A549 (cell line): ENCODE measurements around the gene ARHGEF3. TPM values are rescaled to one million over a fixed set of nuclear protein-coding genes. Genes with fewer than 3 reads are reported as not detected.

Source experiments
- ATAC-seq, 2 experiments: fragments of 200-7000 bp in 1 of 2; fragments of >200 bp in 1 of 2; cut with Nextera tagmentation in 1 of 2; cut with Tn5 transposase in 1 of 2; 3 replicates each; pipeline versions ENCODE4 v1.8.0 to v1.9.1; 2018 to 2020; ENCODE audit warnings: mild to moderate bottlenecking in 1 of 2, moderate library complexity in 1 of 2
- CTCF ChIA-PET: fragments of 300-600 bp; sonication (Branson Sonifier 250); formaldehyde crosslinking; extraction: SDS; loops from one replicate; lab custom pipeline; 2021; ENCODE audit warnings: antibody characterized with exemption, inconsistent platforms; lab: Yijun Ruan, JAX
- POLR2A ChIA-PET: fragments of 350-600 bp; formaldehyde crosslinking; extraction: SDS; loops from one replicate; lab custom pipeline; 2021; ENCODE audit warnings: antibody characterized with exemption, inconsistent platforms; lab: Yijun Ruan, JAX
- DNase-seq, 2 experiments: peaks; one replicate each; pipeline versions ENCODE4 v3.0.0 to v3.0.0-alpha.2; 2011 to 2016; ENCODE audit warnings: low read depth in 1 of 2, low spot score in 1 of 2
- FAIRE-seq: peaks from 2 replicates; lab custom pipeline; 2011; peaks lifted over from hg19 to GRCh38; lab: Jason Lieb, UNC
- H3K27ac ChIP-seq, 2 experiments: fragments of >200 bp; sonication (Bioruptor Twin); formaldehyde crosslinking; 3 replicates each; pipeline ENCODE4 v1.5.1; 2016 to 2017
- H3K4me1 ChIP-seq: fragments of >200 bp; sonication (Bioruptor Twin); formaldehyde crosslinking; 3 replicates; pipeline ENCODE4 v1.6.1; 2016
- H3K4me2 ChIP-seq: fragments of >200 bp; sonication (Bioruptor Twin); formaldehyde crosslinking; 3 replicates; pipeline ENCODE4 v1.6.1; 2016
- H3K4me3 ChIP-seq: fragments of >200 bp; sonication (Bioruptor Twin); formaldehyde crosslinking; 3 replicates; pipeline ENCODE4 v1.5.1; 2016
- H3K9me3 ChIP-seq: fragments of >200 bp; sonication (Bioruptor Twin); formaldehyde crosslinking; 3 replicates; pipeline ENCODE4 v1.6.1; 2016
- CBX2 ChIP-seq: fragments of 200-600 bp; sonication (generic); IDR thresholded peaks from 2 replicates; pipeline ENCODE4 v1.6.1; 2016; ENCODE audit warnings: low read depth, mild to moderate bottlenecking, borderline replicate concordance
- CBX8 ChIP-seq: fragments of 200-600 bp; sonication (generic); IDR thresholded peaks from 2 replicates; pipeline ENCODE4 v1.6.1; 2016
- CHD2 ChIP-seq: fragments of 150-350 bp; IDR thresholded peaks from 2 replicates; pipeline ENCODE4 v1.6.1; 2014; ENCODE audit warnings: low read length; ENCODE audit not compliant: partially characterized antibody
- CTCF ChIP-seq: fragments of >200 bp; sonication (Bioruptor Twin); formaldehyde crosslinking; IDR thresholded peaks from 3 replicates; pipeline ENCODE4 v1.5.1; 2016
- EHMT2 ChIP-seq: fragments of 200-600 bp; sonication (generic); IDR thresholded peaks from 2 replicates; pipeline ENCODE4 v1.6.1; 2016; ENCODE audit warnings: antibody characterized with exemption, low read depth, mild to moderate bottlenecking, moderate library complexity
- HOXB13 ChIP-seq: fragments of 250-450 bp; sonication (Bioruptor Pico); IDR thresholded peaks from 2 replicates; pipeline ENCODE4 v1.5.0; 2020; ENCODE audit warnings: low read depth, mild to moderate bottlenecking, moderate library complexity
- JUN ChIP-seq, 2 experiments: fragments of >200 bp; sonication (Bioruptor Twin); formaldehyde crosslinking; IDR thresholded peaks; 2 replicates in 1 of 2; 3 replicates in 1 of 2; pipeline ENCODE4 v1.6.1; 2016 to 2017
- KDM5A ChIP-seq: fragments of 200-600 bp; sonication (generic); IDR thresholded peaks from 2 replicates; pipeline ENCODE4 v1.6.1; 2016; ENCODE audit warnings: antibody characterized with exemption, mild to moderate bottlenecking
- NFE2L2 ChIP-seq: fragments of 150-350 bp; conservative IDR thresholded peaks from 2 replicates; pipeline ENCODE4 v1.6.1; 2014; ENCODE audit warnings: low read length
- PBX3 ChIP-seq: IDR thresholded peaks from 2 replicates; pipeline ENCODE4 v1.6.1; 2012
- PHF8 ChIP-seq: fragments of 200-600 bp; sonication (generic); IDR thresholded peaks from 2 replicates; pipeline ENCODE4 v1.6.1; 2016; ENCODE audit warnings: low read depth, mild to moderate bottlenecking, antibody characterized with exemption, moderate library complexity, borderline replicate concordance
- RAD21 ChIP-seq, 2 experiments: fragments of >200 bp in 1 of 2; sonication (Bioruptor Twin) in 1 of 2; formaldehyde crosslinking in 1 of 2; IDR thresholded peaks in 1 of 2; conservative IDR thresholded peaks in 1 of 2; 2 replicates in 1 of 2; 3 replicates in 1 of 2; pipeline ENCODE4 v1.6.1; 2012 to 2018; ENCODE audit warnings: inconsistent platforms in 1 of 2
- RCOR1 ChIP-seq: fragments of 150-350 bp; IDR thresholded peaks from 2 replicates; pipeline ENCODE4 v1.6.1; 2014; ENCODE audit warnings: antibody characterized with exemption, low read length, low read depth
- RFX5 ChIP-seq: fragments of 450-650 bp; IDR thresholded peaks from 2 replicates; pipeline ENCODE4 v1.7.1; 2014; ENCODE audit warnings: antibody characterized with exemption, mild to moderate bottlenecking, moderate library complexity
- SREBF2 ChIP-seq: fragments of 450-650 bp; IDR thresholded peaks from 2 replicates; pipeline ENCODE4 v1.6.1; 2014; ENCODE audit warnings: mild to moderate bottlenecking, moderate library complexity
- TFCP2L1 ChIP-seq: fragments of 250-450 bp; sonication (Bioruptor Pico); IDR thresholded peaks from 2 replicates; pipeline ENCODE4 v1.5.0; 2021; ENCODE audit warnings: mild to moderate bottlenecking
- TP53 ChIP-seq: fragments of 250-450 bp; sonication (Bioruptor Pico); IDR thresholded peaks from 2 replicates; pipeline ENCODE4 v1.5.0; 2021; ENCODE audit warnings: mild to moderate bottlenecking, moderate library complexity
- ZC3H11A ChIP-seq: fragments of 450-650 bp; IDR thresholded peaks from 2 replicates; pipeline ENCODE4 v1.6.1; 2014; ENCODE audit warnings: antibody characterized with exemption, mild to moderate bottlenecking
- ZFP36 ChIP-seq: fragments of 450-650 bp; IDR thresholded peaks from 2 replicates; pipeline ENCODE4 v1.6.1; 2014; ENCODE audit warnings: borderline replicate concordance; ENCODE audit not compliant: partially characterized antibody
- WGBS: methylation state at CpG from one replicate; pipeline ENCODE4 v1.1.6; 2017; ENCODE audit errors: missing lambda C conversion rate; 5-methylcytosine and 5-hydroxymethylcytosine counted together
- polyA plus RNA-seq, 4 experiments: library from polyadenylated mRNA; depleted of rRNA in 3 of 4; stranded (reverse); fragments of >200 nt; fragmentation: RNase III in 1 of 4; extraction: RNeasy Plus Mini Kit Qiagen cat#74134 plus additional on column Dnase treatment in 1 of 4; gene quantifications; 2 replicates in 3 of 4; 3 replicates in 1 of 4; pipeline ENCODE4 v1.2.3, GENCODE V29; 2011 to 2017
- TF ChIP-seq, protein P1 (sequence below): IDR thresholded peaks from 2 replicates; pipeline ENCODE4 v1.6.1; 2012
- TF ChIP-seq, protein P2 (sequence below): fragments of 250-450 bp; sonication (Bioruptor Pico); IDR thresholded peaks from 2 replicates; pipeline ENCODE4 v1.5.0; 2021; ENCODE audit warnings: mild to moderate bottlenecking, moderate library complexity, borderline replicate concordance
- TF ChIP-seq, protein P3 (sequence below): fragments of 250-450 bp; sonication (Bioruptor Pico); IDR thresholded peaks from 2 replicates; pipeline ENCODE4 v1.5.0; 2020; ENCODE audit warnings: low read depth, mild to moderate bottlenecking, moderate library complexity

The ARHGEF3 gene
- polyA plus RNA-seq, 2 of the 4 experiments (the other 2 are of a cell fraction) = 7.3 to 10.6 TPM

DNA sequence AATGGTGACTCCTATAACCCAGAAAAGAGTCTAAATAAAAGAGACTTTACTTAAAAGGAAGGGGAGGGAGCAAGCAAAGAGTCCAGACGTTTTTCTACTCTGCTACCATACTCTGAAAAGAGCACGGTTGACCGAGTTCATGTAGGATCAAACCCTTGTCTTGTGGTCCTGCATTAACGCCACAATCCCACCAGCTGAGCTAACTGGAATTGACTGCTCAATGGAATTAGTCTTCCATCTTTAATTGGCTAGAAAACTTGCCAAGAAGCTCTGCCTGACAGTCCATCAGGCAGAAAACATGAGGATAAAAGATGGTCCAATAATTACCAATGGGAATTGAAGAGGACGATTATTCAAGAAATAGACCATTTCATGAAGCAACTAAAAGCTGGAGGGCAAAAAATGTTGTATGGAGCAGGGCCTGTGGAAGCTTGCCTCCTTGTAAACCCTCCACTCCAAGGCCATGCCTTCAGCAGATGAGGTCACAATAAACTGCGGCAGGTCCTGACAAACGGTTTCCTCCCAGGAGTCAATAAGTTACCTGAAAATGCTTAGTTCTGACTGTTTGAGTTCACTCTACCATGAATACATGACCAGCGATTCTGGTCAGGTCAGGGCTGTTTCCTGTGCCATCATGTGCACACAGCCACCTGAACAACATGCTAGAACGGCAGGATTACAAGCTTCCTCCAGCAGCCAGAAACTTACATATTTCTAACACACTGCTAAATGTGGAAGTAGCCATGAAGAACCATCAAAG is 35.6 kb upstream of the ARHGEF3 start:
- TF ChIP-seq TP53 (CRISPR knock-in tag) = no peak
- TF ChIP-seq, protein P1, sequence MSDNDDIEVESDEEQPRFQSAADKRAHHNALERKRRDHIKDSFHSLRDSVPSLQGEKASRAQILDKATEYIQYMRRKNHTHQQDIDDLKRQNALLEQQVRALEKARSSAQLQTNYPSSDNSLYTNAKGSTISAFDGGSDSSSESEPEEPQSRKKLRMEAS = no peak
- no peak for TF ChIP-seq RFX5
- no peak for TF ChIP-seq CTCF
- TF ChIP-seq HOXB13 (CRISPR knock-in tag) = no peak
- no peak for TF ChIP-seq PHF8
- TF ChIP-seq ZC3H11A = no peak
- TF ChIP-seq CHD2 = no peak
- TF ChIP-seq ZFP36 = no peak
- TF ChIP-seq RAD21 (conservative IDR thresholded peaks at IDR 0.05 in 1 of 2, IDR thresholded peaks at IDR 0.05 in 1 of 2) = no peak
- no peak for TF ChIP-seq JUN (IDR thresholded peaks at IDR 0.05)
- no peak for TF ChIP-seq PBX3
- no peak for TF ChIP-seq NFE2L2
- TF ChIP-seq RCOR1 = no peak
- TF ChIP-seq, protein P2, sequence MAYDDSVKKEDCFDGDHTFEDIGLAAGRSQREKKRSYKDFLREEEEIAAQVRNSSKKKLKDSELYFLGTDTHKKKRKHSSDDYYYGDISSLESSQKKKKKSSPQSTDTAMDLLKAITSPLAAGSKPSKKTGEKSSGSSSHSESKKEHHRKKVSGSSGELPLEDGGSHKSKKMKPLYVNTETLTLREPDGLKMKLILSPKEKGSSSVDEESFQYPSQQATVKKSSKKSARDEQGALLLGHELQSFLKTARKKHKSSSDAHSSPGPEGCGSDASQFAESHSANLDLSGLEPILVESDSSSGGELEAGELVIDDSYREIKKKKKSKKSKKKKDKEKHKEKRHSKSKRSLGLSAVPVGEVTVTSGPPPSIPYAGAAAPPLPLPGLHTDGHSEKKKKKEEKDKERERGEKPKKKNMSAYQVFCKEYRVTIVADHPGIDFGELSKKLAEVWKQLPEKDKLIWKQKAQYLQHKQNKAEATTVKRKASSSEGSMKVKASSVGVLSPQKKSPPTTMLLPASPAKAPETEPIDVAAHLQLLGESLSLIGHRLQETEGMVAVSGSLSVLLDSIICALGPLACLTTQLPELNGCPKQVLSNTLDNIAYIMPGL = no peak
- POLR2A ChIA-PET = no interaction called here
- Histone ChIP-seq H3K27ac (no peak overlapping the region), H3K4me1 (peaks cover 35% of the 10 kb centered on the region), H3K9me3 (no peaks in the 10 kb centered on the region), H3K4me2 (no peak overlapping the region), H3K4me3 (no peak overlapping the region)
- no peak for FAIRE-seq
- WGBS = 81% methylated on average over 9 of the region's 9 CpGs
- ATAC-seq = no peak
- no peak for DNase-seq
- CTCF ChIA-PET = interaction anchor here (1.7 kb wide), 1 partner anchor 342 kb away, joined by 3 read pairs; no protein-coding TSS in a partner anchor

DNA sequence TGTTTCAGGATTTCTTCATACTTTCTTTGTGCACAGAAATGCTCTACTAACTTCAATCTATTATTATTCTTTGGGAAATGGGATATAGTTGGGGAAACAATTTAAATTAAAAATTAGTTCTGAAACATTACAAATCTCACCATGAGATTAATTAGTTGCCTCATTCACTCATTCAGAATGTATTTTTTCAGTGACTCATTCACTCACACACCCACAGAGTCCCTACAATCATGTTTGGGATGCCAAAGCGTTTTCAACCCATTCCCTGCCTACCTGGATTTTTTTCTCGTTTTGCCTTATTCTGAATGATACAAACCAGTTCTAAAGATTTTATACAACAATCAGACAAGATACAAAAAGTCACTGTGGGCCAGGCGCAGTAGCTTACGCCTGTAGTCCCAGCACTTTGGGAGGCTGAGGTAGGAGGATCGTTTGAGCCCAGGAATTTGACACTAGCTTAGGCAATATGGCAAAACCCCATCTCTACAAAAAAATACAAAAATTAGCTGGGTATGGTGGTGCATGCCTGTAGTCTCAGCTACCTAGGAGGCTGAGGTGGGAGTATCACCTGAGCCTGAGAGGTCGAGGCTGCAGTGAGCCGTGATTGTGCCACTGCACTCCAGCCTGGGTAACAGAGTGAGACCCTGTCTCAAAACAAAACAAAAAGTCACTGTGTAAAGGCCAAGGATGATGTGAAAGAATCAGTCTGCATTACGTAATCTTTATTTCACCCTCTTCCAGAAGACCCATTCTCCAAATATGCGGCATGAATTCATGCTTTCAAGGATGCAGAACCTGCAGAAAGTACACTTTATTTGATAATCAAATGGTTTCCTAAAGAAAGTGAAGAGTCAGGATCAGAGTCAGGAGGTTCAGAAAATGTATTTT is 34.8 kb upstream of the ARHGEF3 start:
- Histone ChIP-seq H3K4me3 (no peak overlapping the region), H3K9me3 (no peaks in the 10 kb centered on the region), H3K4me1 (peaks cover 35% of the 10 kb centered on the region), H3K4me2 (peak overlapping the region; percentile 44; the same call in 2 of the 3 replicates), H3K27ac (no peak overlapping the region)
- CTCF ChIA-PET = no interaction called here
- FAIRE-seq = no peak
- POLR2A ChIA-PET = no interaction called here
- DNase-seq = no peak
- no peak for ATAC-seq
- 72% methylated on average over 9 of the region's 9 CpGs for WGBS
- TF ChIP-seq, protein P2 = no peak
- TF ChIP-seq TFCP2L1 (CRISPR knock-in tag) (no peak), CTCF (no peak), CBX2 (no peak), RCOR1 (no peak), SREBF2 (no peak), KDM5A (no peak), EHMT2 (no peak), CBX8 (no peak)
- TF ChIP-seq, protein P3, sequence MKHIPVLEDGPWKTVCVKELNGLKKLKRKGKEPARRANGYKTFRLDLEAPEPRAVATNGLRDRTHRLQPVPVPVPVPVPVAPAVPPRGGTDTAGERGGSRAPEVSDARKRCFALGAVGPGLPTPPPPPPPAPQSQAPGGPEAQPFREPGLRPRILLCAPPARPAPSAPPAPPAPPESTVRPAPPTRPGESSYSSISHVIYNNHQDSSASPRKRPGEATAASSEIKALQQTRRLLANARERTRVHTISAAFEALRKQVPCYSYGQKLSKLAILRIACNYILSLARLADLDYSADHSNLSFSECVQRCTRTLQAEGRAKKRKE (CRISPR knock-in tag) = no peak
